ENCODE results near the gene GSTM5.

GSTM5 gene

GRCh38 chr1:109726728-109727373 is 14.8 kb downstream of the GSTM5 start:
- TF ChIP-seq, protein P1, sequence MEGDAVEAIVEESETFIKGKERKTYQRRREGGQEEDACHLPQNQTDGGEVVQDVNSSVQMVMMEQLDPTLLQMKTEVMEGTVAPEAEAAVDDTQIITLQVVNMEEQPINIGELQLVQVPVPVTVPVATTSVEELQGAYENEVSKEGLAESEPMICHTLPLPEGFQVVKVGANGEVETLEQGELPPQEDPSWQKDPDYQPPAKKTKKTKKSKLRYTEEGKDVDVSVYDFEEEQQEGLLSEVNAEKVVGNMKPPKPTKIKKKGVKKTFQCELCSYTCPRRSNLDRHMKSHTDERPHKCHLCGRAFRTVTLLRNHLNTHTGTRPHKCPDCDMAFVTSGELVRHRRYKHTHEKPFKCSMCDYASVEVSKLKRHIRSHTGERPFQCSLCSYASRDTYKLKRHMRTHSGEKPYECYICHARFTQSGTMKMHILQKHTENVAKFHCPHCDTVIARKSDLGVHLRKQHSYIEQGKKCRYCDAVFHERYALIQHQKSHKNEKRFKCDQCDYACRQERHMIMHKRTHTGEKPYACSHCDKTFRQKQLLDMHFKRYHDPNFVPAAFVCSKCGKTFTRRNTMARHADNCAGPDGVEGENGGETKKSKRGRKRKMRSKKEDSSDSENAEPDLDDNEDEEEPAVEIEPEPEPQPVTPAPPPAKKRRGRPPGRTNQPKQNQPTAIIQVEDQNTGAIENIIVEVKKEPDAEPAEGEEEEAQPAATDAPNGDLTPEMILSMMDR (IDR thresholded peaks at IDR 0.05; ENCODE audit: control extremely low read depth, extremely low read depth, low read depth, missing control alignments), result no peak
- POLR2A ChIA-PET, result no interaction called here
- CTCF ChIA-PET, result no interaction called here
- DNase-seq (ENCODE audit: extremely low spot score), result no peak

DNA sequence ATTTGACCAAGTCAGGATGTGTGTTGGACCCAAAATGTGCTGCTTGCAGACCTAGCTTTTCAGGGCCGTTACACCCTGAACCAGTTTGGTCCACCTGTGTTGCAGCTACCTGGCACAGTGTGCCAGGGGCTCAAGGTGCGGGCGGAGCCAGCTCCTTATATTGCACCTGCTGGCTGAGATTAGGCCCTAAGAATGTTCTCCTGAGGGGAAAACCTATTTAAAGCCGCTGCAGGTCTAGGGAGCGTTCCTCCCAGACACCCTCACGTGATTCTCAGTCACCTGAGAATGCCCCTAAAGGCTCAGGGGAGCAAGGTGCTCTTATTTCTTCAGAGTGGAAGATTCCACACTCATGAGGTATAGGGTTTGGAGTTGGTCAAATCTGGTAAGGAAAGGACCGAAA is 16.8 kb downstream of the GSTM5 start:
- TF ChIP-seq, protein P1 (IDR thresholded peaks at IDR 0.05; ENCODE audit: control extremely low read depth, extremely low read depth, low read depth, missing control alignments), result no peak
- no peak for DNase-seq (ENCODE audit: extremely low spot score)
- ChIA-PET POLR2A (no interaction called here), CTCF (interaction anchor here (1.1 to 2.1 kb wide), 2 partner anchors 25 to 88 kb away, joined by 3 to 11 read pairs; no protein-coding TSS in a partner anchor)

DNA sequence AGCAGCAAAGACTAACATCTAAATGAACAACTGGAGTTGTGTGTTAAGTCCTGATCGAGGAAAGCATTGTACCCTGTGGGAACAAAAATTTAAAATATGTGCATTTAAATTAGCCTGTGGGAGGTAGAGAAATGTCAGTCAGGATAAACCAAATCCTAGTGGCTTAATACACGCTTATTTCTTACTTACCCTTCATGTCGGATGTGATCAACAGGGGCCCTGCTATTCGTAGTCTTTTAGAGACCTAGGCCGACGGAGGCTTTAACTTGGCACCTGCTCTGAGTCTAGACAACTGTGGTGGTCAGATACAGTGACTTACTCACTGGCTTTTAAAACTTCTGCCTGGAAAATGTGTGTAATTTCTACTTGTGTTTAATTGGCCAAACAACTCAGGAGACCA is 18.6 kb downstream of the GSTM5 start:
- DNase-seq (ENCODE audit: extremely low spot score), result no peak
- TF ChIP-seq, protein P1 (IDR thresholded peaks at IDR 0.05; ENCODE audit: control extremely low read depth, extremely low read depth, low read depth, missing control alignments), result no peak
- ChIA-PET CTCF (no interaction called here), POLR2A (no interaction called here)

DNA sequence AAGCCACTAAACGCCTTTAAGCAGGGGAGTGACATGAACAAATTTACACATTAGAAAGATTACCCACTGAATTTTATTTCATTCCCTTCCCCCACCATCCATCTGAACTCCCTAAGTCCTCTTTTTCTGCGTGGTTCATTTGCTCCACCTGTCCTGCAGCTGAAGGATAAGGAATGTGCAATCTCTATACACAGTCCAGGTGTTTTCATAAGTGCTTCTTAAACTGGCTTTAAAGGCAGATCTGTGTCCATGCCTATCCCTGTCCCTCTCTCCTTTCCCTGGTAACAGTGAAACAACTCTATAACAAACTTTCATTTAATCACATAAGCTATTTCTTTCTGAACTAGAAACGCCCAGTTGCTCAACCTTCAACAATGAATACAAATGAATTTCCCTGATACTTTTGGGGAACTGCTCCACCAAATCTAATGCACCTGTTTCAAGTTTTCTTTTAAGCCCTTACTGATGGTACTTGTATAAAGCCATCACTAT is 20.4 kb downstream of the GSTM5 start:
- no peak for DNase-seq (ENCODE audit: extremely low spot score)
- POLR2A ChIA-PET, result no interaction called here
- TF ChIP-seq, protein P1 (IDR thresholded peaks at IDR 0.05; ENCODE audit: control extremely low read depth, extremely low read depth, low read depth, missing control alignments), result no peak
- CTCF ChIA-PET, result no interaction called here

DNA sequence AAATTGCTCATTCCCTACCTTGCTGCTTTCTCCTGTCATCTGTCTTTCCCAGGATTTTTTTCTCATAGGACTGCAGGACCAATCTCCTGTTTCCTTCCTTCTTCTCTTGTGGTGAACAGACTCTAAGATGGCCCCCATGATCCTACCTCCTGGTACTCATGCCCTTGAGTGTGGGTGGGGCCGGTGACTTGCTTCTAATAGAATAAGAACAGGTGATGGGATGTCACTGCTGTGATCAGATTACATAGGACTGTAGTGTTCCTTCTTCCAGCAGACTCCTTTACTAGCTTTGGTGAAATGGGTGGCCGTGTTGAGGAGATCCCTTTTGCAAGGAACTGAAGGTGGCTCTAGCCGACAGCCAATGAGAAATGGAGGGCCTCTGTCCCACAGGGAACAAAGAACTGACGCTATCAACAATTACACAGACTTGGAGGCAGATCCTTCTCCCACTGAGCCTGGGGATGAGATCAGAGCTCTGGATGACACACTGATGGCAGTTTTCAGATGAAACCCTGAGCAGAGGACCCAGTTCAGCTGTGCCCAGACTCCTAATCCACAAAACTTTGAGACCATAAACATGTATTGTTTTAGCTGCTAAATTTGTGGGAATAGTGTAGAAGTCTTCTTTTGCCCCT is 21.3 kb downstream of the GSTM5 start:
- no peak for DNase-seq (ENCODE audit: extremely low spot score)
- ChIA-PET POLR2A (no interaction called here), CTCF (interaction anchor here (0.7 to 2.8 kb wide), 8 partner anchors 12 to 437 kb away, joined by 3 to 13 read pairs (median 4); partner anchors contain the start of genes AHCYL1 and GSTM5)
- TF ChIP-seq, protein P1 (IDR thresholded peaks at IDR 0.05; ENCODE audit: control extremely low read depth, extremely low read depth, low read depth, missing control alignments), result no peak

GRCh38 chr1:109739738-109740614 is 27.9 kb downstream of the GSTM5 start:
- POLR2A ChIA-PET, result interaction anchor here (0.5 to 0.6 kb wide), 2 partner anchors 84 to 114 kb away, joined by 3 read pairs; partner anchors contain the start of gene GSTM4
- CTCF ChIA-PET, result interaction anchor here (0.8 to 1.5 kb wide), 2 partner anchors 9 to 100 kb away, joined by 3 to 4 read pairs; no protein-coding TSS in a partner anchor
- DNase-seq (ENCODE audit: extremely low spot score), result peak; percentile 82
- TF ChIP-seq, protein P1 (IDR thresholded peaks at IDR 0.05; ENCODE audit: control extremely low read depth, extremely low read depth, low read depth, missing control alignments), result no peak

All from GM10248 (cell line).